Measurements from ENCODE around the gene EIF4EBP3. TPM values are rescaled to one million over a fixed set of nuclear protein-coding genes. Genes with fewer than 3 reads are reported as not detected.

EIF4EBP3 gene
- total RNA-seq, 1 experiment from 2014 or later, result 8.4 TPM

DNA sequence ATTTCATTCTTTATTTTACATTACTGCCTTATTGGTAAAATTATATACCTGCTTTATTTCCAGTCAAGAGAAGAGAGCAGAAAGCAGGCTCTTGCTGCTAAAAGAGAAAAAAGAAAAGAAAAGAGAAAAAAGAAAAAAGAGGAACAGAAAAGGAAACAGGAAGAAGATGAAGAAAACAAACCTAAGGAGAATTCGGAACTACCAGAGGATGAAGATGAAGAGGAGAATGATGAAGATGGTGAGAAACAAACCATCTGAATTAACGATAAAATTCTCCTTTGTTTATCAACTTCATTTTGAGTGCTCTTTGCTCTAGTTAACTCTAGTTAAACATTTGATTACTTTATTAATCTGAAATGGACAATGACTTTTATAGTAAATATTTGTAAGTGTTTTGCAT lies 23.5 kb upstream of the EIF4EBP3 start:
- CTCF ChIA-PET, result no interaction called here
- peaks cover 4% of the 10 kb centered on the region; the same call in 1 of the 2 replicates for H3K9me3 Mint-ChIP-seq
- no peaks in the 10 kb centered on the region for H3K27me3 Mint-ChIP-seq (ENCODE audit: low read depth)
- no peak for DNase-seq (ENCODE audit: low spot score)
- TF ChIP-seq ZNF512 (CRISPR knock-in tag; IDR thresholded peaks at IDR 0.05; ENCODE audit: borderline replicate concordance) (no peak), NFE2L1 (CRISPR knock-in tag; IDR thresholded peaks at IDR 0.05) (no peak), CTCF (IDR thresholded peaks at IDR 0.05) (no peak)
- peaks cover 45% of the 10 kb centered on the region for H3K36me3 Mint-ChIP-seq
- POLR2A ChIA-PET, result no interaction called here
- no peak overlapping the region for H3K4me3 Mint-ChIP-seq
- H3K4me1 Mint-ChIP-seq, result no peaks in the 10 kb centered on the region
- H3K27ac Mint-ChIP-seq, result no peak overlapping the region
- no peak for ATAC-seq

DNA sequence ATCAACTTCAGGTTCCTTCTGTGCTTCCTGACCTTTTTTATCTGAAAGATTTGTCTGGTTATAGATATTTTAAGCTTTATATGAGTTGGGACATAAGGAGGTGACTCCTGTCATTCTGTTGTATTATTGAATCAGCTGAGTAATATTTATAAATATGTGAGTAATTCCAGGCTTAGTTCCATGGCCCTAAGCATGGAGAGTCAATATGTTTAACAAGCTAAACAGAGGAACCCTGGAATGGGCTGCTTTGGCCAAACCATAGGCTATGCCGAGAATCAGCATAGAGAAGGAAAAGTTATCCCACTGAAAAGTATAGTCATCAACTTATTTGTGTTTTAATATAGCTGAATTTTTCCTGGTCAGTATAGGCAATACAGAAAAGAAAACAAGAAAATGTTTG lies 7.2 kb upstream of the EIF4EBP3 start:
- DNase-seq (ENCODE audit: low spot score) (no peak), ATAC-seq (no peak)
- Mint-ChIP-seq H3K27ac (no peak overlapping the region), H3K4me1 (no peaks in the 10 kb centered on the region), H3K9me3 (no peaks in the 10 kb centered on the region), H3K27me3 (ENCODE audit: low read depth) (no peaks in the 10 kb centered on the region), H3K4me3 (no peak overlapping the region), H3K36me3 (peaks cover 64% of the 10 kb centered on the region)
- CTCF ChIA-PET, result no interaction called here
- POLR2A ChIA-PET, result no interaction called here
- no peak for TF ChIP-seq ZNF138 (CRISPR knock-in tag; conservative IDR thresholded peaks at IDR 0.05)
- no peak for TF ChIP-seq JUN (CRISPR knock-in tag; IDR thresholded peaks at IDR 0.05)
- no peak for TF ChIP-seq CBFB (CRISPR knock-in tag; IDR thresholded peaks at IDR 0.05; ENCODE audit: low read depth)
- TF ChIP-seq NFYB (CRISPR knock-in tag; conservative IDR thresholded peaks at IDR 0.05; ENCODE audit: low read depth), result no peak
- TF ChIP-seq ZBTB21 (CRISPR knock-in tag; IDR thresholded peaks at IDR 0.05; ENCODE audit: borderline replicate concordance), result no peak
- no peak for TF ChIP-seq AR (CRISPR knock-in tag; IDR thresholded peaks at IDR 0.05)
- TF ChIP-seq ZSCAN18 (CRISPR knock-in tag; IDR thresholded peaks at IDR 0.05), result no peak
- TF ChIP-seq CTCF (IDR thresholded peaks at IDR 0.05), result no peak
- no peak for TF ChIP-seq FOXJ3 (CRISPR knock-in tag; IDR thresholded peaks at IDR 0.05; ENCODE audit: borderline replicate concordance)
- no peak for TF ChIP-seq EMX1 (CRISPR knock-in tag; IDR thresholded peaks at IDR 0.05)
- no peak for TF ChIP-seq NR3C1 (CRISPR knock-in tag; conservative IDR thresholded peaks at IDR 0.05; ENCODE audit: low read depth)
- TF ChIP-seq TEAD4 (CRISPR knock-in tag; IDR thresholded peaks at IDR 0.05), result no peak
- no peak for TF ChIP-seq GTF2I (CRISPR knock-in tag; conservative IDR thresholded peaks at IDR 0.05)
- no peak for TF ChIP-seq CDX4 (CRISPR knock-in tag; IDR thresholded peaks at IDR 0.05; ENCODE audit: borderline replicate concordance)
- no peak for TF ChIP-seq GRHL2 (CRISPR knock-in tag; IDR thresholded peaks at IDR 0.05; ENCODE audit: insufficient replicate concordance, severe bottlenecking)
- no peak for TF ChIP-seq ESRRA (CRISPR knock-in tag; IDR thresholded peaks at IDR 0.05; ENCODE audit: borderline replicate concordance)
